GM18502 (cell line): ENCODE data around the gene SYCP3.
A peak's percentile ranks its signal among the peaks of the same experiment; 100 is the strongest.

Source experiments
- ATAC-seq: cut with Tn5 transposase; IDR thresholded peaks from one replicate; pipeline ENCODE4 v1.9.1; 2021; ENCODE audit warnings: mild to moderate bottlenecking; ENCODE audit not compliant: unreplicated experiment, poor library complexity

The SYCP3 gene

GRCh38 chr12:101719566-101719965 lies 19.7 kb downstream of the SYCP3 start:
- ATAC-seq: no peak

- no peak for ATAC-seq
Observed at GRCh38 chr12:101714877-101715444, 24.3 kb downstream of the SYCP3 start.

- ATAC-seq: no peak
Observed at GRCh38 chr12:101713930-101714329, 25.3 kb downstream of the SYCP3 start.

- no peak for ATAC-seq
Observed at GRCh38 chr12:101713059-101713682, 26.1 kb downstream of the SYCP3 start.

- ATAC-seq: no peak
Observed at GRCh38 chr12:101710288-101710687, 29.0 kb downstream of the SYCP3 start.

- no peak for ATAC-seq
Observed at GRCh38 chr12:101707131-101707782, 32.0 kb downstream of the SYCP3 start.

GRCh38 chr12:101706403-101706802 lies 32.9 kb downstream of the SYCP3 start:
- no peak for ATAC-seq

- ATAC-seq: no peak
Observed at GRCh38 chr12:101703487-101703886, 35.8 kb downstream of the SYCP3 start.

- no peak for ATAC-seq
Observed at GRCh38 chr12:101700299-101700820, 38.9 kb downstream of the SYCP3 start.

- ATAC-seq: no peak
Observed at GRCh38 chr12:101698800-101699347, 40.4 kb downstream of the SYCP3 start.

GRCh38 chr12:101697930-101698799 lies 41.1 kb downstream of the SYCP3 start:
- ATAC-seq: peak; percentile 46

GRCh38 chr12:101697197-101697929 lies 41.9 kb downstream of the SYCP3 start, which contains the start of gene CHPT1:
Gene CHPT1, plus strand, starts transcription at chr12:101697640. Its CDS starts 222 bp downstream, at chr12:101697862.
- ATAC-seq: peak; percentile 76

GRCh38 chr12:101696251-101697196 lies 42.7 kb downstream of the SYCP3 start:
- ATAC-seq: peak; percentile 4

GRCh38 chr12:101695706-101696105 lies 43.6 kb downstream of the SYCP3 start:
- ATAC-seq: no peak

- ATAC-seq: no peak
Observed at GRCh38 chr12:101694986-101695385, 44.3 kb downstream of the SYCP3 start.

- no peak for ATAC-seq
Observed at GRCh38 chr12:101694297-101694848, 44.9 kb downstream of the SYCP3 start.

GRCh38 chr12:101691503-101692096 lies 47.7 kb downstream of the SYCP3 start:
- ATAC-seq: no peak
